HuH-7 (cell line): ENCODE results near the gene DPYSL5.
A peak's percentile ranks its signal among the peaks of the same experiment; 100 is the strongest.

Source experiments
- DNase-seq: peaks from one replicate; pipeline ENCODE4 v3.0.0; 2011; ENCODE audit warnings: low spot score

Gene DPYSL5

DNA sequence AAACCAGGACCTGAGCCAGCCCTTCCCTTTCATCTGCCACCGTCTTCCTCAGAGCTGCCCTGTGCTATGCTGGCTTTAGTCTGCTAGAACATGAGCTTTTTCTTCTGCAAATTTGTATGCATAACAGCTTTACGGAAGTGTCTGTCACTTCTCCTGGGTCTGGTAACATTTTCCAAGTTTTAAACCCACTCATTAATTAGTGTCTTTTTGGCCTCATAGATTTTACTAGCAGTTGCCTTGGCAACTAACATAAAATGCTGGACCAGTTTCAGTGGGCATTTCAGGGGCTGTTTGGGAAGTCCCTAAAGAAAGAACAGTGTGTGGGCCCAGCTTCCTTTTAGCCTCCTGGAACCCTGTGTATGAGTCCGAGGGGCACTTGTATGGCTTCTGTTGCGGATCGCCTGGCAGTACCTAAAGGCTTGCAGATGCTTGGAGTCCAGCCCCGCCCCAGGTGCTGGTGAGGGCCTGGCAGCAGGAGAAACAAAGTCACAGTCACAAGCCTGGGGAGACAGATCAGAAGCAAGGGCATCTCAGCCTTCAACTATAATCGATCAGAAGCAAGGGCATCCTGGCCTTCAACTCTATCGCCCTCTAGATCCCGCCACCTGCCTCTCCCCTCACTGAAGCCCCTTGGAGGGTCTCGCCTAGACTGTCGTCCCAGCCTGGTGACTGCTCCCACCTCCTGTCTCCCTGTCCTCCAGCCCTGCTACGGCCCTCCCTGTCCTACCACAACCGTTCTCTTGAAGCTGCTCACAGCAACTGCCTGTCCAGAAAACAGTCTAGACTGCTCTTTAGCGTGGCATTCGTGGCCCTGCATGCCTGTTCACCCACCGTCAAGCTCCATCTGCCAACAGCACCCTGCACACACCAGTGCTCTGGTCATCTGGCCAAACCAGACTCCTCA, 85.8 kb downstream of the DPYSL5 start:
- DNase-seq, result no peak

DNA sequence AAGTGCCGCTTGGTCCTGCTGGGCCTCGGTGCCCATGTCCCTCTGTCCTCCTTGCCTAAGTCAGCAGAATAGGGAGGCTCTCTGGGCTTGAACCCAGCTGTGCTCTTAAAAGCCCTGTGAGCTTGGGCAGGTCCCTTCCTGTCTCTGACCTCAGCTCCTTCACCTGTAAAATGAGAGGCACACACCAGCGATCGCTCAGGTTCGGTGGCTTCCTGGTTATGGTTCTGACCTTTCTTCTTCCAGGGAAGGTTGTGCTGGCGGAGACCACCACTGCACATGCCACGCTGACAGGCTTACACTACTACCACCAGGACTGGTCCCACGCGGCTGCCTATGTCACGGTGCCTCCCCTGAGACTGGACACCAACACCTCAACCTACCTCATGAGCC, 86.4 kb downstream of the DPYSL5 start:
- no peak for DNase-seq

DNA sequence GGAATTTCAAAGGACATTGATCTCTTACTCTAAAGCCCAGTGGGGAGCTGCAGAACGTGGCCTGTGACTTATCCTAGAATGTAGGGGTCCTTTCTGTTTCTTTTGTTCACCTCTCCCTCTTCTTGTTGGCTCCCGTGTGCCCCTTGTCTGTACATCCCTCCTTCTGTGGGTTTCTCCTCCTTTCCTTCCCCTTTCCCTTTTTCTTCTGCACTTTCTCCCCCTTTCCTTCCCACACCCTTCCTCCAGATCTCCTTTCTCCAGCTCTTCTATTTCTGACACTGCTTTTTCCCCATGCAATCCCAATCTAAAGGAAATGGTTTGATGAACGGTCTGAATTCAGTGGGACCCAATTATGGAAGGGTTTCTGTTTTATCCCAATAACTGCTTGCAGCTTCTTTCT, 87.1 kb downstream of the DPYSL5 start:
- no peak for DNase-seq

DNA sequence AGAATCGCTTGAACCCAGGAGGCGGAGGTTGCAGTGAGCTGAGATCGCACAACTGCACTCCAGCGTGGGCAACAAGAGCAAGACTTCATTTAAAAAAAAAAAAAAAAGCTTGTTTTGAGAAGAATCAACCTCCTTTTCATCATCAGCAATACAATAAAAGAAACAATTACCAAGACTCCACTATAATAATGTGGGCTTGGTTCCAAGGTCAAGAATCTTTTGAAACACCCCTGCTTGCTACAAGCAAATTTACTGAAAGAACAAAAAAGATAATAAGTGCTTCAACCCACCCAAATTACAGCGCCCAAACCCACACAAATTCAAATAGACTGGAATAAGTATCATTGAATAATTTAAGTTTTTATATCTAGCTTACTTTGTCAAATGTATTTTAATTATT, 88.9 kb downstream of the DPYSL5 start:
- DNase-seq, result no peak

DNA sequence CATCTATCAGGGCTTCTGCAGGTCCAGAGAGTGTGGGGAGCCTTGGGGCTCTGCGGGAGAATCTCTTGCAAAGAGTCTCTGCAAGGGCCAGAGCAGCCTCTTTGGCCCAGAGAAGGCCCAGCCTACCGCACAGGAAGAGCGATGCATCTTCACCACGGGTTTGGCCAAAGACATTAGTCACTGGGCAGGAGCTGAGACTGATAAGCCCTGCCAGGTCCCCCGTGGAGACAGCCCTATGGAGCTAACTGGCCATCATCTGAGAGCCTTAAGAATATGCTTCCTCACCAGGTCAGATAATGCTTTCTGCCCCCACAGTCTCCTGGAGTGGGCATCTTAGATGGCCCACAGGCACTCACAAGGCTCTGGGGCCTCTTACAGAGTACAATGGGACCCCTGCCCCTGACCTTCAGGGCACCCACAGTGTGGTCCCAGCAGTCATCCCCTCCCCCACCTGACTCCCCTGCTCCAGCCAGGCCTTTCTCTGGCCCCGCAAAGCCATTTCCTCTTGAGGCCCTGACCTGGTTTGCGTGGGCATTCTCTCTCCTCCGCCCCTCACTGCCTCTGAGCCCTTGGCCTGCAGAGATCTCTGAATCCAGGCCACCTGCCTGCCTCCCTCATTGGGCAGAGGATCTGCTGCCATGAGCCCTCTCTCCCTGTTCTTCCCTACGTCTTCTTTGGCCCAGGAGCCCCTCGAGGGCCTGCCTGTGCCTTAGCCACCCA, 90.6 kb downstream of the DPYSL5 start:
- DNase-seq, result no peak

DNA sequence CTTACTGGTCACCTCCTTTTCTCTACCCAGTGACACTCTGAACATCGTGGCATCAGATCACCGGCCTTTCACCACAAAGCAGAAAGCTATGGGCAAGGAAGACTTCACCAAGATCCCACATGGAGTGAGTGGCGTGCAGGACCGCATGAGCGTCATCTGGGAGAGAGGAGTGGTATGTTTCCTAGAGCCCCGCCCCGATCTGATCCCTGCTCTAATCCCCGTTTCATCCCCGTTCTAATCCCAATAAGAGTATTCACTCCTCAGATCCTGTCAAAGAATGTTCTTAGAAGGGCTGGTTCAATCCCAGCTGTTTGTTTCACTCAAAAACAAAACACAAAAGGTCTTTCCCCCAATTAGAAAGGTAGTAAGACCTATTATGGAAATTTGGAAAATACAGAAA, 92.1 kb downstream of the DPYSL5 start:
- DNase-seq, result no peak

DNA sequence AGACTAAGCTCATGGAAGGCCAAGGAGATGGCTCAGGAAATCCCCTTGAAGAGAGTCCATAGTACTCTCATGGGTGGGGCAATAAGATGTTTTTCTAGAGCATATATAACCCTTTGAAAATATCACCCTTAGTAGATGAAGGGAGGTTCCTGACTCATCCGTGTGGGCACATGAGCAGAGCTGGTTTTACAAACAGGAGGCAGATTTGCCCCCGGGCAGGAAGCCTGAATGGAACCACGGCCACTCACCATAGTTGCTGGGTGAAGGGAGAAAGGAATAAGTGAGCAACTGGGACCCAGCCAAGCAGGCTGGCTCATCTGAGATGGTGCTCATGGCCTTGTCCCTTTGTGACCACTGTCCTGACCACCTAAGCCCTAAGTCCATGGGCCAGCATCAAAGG, 93.6 kb downstream of the DPYSL5 start:
- DNase-seq, result no peak

DNA sequence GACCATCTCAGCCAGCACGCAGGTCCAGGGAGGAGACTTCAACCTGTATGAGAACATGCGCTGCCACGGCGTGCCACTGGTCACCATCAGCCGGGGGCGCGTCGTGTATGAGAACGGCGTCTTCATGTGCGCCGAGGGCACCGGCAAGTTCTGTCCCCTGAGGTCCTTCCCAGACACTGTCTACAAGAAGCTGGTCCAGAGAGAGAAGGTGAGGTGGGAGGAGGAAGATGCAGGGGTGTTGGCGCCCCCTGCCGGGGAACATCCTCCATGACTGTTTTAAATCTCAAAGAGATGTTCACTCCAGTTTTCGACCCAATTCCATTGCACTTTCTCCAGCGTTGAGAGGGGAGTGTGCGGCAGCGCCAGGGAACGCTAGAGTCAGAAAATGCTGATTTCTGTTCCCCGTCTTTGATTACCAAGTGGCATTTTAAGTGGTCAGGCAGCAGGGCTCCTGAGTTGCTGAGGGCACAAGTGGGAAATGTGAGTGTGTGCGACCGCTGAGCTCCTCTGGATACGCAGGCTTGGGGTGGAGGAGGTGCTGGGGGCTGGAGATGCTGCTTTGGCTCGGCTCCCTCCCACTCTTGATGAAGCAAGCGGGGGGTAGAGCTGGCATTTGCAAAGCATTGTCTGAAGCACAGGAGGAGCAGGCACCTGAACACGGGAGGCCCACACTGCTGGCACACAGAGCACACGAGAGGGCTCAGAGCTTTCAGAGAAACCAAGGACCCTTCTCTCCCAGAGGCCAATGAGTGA, 94.8 kb downstream of the DPYSL5 start:
- peak; percentile 85 for DNase-seq

DNA sequence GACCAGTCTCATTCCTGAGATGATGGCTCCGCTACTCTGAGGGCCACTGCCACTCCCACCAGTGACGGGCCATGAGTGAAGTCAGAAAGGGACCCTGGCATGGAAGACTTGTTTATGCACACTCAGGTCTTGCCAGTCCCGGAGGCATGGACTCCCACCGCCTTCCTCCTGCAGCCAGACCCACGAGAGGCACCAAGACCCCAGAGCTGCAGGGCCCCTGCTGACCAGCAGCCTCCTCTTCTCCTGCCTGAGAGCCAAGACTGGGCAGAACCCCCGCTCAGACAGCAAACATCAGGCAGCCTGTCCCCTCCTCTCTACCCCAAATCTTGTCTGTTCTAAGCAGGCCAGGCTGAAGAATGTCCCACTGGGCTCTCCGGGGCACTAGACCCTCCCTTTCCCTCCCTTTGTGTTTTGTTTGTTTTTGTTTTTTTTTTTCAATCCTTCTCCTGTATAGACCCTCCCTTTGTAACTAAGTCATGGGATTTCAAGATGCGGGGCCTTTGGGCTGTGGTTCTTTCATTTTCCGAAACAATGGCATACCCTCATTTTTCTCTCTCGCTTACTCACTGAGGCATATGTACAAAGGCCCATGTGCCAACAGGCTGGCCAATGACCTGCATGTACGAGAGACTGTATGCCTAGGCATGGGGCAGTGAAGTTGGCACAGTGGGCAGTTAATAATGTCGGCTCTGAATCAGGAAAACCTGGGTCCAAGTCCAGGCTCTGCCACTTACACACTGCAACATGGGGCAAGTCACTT, 98.2 kb downstream of the DPYSL5 start:
- no peak for DNase-seq

DNA sequence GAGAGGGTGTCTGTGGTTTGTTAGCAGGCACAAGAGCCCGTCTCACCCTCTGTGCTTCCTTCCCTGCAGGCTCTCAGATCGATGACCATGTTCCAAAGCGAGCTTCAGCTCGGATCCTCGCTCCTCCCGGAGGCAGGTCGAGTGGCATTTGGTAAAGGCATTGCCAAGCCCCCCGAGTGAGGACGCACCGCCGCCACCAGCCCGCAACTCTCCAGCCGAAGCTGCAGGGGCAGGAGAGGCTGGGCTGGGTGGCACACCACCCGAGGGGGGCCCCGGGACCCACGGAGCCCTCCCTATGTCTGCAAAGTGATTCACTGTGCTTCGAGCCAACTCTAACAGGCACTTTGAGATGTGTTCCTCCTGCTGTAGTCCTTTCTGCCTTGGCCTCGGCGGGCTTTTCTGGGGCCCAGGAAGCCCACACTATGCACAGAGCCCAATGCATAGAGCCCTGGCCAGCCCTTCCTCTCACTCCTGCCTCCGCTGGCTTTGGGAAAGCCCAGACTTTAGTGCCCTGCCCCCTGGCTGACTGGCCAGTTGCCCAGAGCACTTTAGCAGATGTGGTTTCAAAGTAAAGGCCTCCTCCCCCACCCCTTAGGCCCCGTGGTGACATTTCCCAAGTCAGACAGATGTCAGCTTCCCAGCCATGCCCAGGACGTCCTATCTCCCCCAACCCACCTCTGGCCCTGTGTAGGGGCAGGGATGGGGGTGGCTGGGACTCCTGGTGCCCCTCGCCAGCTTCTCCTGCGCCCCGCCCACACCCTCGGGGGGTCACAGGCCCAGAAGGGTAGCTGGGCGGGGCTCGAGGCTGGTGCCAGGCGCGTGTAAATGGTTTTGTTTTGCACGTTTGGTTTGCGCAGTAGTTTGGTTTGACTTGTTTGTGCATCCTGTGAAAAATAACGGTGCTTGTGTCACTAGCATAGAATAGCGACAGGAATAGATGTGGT, 99.2 kb downstream of the DPYSL5 start:
- DNase-seq, result no peak

DNA sequence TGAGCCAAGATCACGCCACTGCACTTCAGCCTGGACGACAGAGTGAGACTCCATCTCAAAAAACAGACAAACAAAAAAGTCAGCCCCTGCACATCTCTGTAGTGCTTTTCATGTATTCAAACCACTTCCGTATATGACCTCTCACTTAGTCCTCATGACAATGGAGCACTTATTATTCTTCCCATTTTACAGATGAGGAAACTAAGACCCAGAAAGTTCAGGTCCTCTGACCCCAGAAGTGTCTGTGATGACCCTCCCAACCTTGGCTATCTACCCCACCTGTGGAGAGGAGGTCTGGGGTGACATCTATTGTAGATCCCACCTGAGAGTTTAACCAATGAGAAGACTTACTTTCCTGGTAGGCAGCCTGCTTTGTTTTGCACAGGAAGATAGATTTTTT, 100.9 kb downstream of the DPYSL5 start:
- no peak for DNase-seq

DNA sequence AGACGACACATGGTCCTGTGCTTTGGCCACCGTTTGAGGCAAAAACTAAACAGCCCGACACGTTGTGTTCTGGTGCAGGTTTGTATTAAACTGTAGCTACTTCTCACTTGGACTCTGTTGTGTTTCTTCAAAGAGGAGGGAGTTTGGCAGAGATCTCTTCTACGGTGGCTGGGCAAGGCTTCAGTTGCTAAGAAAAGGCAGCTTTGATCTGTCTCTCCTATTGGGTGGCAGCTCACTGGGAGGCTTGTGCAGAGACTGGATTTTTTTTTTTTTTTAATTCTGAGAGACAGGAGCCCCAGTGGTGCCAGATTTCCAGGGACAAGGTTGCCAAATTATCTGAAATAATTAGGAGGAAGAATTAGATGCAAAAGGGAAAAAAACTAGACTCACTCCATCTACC, 102.3 kb downstream of the DPYSL5 start:
- DNase-seq, result no peak

DNA sequence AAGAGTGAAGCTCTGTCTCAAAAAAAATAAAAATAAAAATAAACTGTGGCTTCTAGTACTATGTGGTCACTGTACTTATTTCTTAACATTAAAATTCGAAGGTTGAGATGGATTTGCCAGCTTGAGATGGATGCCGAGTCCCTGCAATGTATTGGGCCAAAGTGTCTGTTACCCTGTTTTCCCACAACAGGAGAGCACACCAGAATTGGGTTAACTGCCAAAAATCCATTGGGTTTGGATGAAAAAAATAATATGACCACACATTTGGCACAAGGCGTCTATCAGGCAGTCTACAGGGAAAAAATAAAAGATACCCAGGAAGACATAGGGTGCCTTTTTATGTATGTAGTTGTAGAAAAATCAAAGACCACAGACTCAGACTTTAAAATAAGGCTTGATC, 103.3 kb downstream of the DPYSL5 start:
- DNase-seq, result no peak

DNA sequence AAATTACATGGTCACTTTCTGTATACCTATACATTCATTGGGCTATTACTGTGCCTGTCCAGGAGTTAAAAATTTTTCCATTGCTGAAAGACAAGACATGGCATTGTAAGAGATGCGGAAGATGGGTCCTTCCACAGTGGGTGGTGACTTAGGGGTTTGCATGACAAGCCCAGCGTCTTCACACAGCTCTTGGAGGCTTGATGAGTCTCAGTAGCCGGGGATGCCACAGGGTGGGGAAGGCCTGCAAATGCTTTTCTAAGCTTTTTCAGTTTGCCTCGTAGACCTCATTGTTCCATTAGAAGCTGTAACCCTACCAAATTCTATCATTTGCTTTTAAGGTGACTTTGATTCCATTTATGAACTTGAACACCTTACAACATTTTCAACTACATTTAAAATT, 104.4 kb downstream of the DPYSL5 start:
- no peak for DNase-seq

DNA sequence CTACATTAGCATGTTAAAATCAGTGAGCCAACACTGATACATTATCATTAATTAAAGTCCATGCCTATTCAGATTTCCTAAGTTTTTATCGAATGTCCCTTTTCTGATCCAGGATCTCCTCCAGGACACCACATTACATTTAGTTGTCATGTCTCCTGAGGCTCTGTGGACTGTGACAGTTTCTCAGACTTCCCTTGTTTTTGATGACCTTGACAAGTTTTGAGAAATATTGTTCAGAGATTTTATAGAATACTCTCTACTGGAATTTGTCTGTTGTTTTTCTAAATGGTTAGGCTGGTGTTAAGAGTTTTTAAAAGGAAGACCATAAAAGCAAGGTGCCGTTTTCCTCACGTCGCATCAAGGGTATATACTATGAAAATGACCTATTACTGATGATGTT, 106.2 kb downstream of the DPYSL5 start:
- DNase-seq, result no peak

DNA sequence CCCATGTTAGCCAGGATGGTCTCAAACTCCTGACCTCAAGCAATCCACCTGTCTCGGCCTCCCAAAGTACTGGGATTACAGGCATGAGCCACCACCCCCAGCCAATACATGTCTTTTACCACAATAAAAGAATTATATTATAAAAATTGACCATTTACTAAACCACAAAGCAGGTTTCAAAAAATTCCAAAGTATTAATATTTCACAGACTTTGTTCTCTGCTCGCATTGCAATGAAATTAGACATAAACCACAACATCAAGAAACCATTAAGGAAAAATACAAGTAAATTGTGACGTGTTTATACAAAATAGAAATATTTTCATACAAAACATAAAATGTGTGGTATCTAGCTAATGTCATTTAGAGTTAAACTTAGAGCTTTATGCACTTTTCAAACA, 109.1 kb downstream of the DPYSL5 start:
- DNase-seq, result no peak

DNA sequence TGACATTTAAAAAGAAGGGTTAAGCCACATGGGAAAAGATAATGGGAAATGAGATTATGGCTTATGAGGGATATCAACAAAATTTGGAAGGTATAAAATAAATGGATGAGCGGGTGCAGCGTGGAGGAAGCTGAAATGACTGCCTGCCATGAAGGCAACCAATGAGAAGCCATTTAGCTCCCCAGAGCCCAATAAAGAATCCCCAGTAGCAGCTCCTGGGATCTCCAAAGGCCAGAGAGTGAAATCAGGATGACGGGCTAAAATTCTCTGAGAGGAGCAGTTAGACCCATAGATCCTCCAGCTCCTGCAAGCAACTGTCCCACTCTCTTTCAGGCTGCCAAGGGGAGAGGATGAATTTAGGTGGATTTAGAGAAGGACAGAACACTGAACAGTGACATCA, 109.6 kb downstream of the DPYSL5 start:
- no peak for DNase-seq

DNA sequence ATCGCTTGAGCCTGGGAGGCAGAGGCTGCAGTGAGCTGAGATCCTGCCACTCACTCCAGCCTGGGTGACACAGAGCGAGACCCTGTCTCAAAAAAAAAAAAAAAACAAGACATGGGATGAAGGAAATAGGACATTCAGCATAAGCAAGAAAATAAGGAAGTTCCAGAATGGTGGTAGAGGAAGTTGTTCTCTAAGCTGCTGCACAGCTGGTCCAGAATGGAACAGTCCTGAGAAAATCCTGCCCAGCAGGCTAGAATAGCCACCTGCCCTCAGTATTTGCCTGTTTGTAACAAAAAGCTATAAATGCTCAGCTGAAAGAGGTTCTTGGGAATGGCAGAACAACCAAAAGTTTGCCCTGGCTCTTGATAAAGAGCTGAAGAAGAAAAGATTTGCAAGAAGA, 111.4 kb downstream of the DPYSL5 start:
- DNase-seq, result no peak

DNA sequence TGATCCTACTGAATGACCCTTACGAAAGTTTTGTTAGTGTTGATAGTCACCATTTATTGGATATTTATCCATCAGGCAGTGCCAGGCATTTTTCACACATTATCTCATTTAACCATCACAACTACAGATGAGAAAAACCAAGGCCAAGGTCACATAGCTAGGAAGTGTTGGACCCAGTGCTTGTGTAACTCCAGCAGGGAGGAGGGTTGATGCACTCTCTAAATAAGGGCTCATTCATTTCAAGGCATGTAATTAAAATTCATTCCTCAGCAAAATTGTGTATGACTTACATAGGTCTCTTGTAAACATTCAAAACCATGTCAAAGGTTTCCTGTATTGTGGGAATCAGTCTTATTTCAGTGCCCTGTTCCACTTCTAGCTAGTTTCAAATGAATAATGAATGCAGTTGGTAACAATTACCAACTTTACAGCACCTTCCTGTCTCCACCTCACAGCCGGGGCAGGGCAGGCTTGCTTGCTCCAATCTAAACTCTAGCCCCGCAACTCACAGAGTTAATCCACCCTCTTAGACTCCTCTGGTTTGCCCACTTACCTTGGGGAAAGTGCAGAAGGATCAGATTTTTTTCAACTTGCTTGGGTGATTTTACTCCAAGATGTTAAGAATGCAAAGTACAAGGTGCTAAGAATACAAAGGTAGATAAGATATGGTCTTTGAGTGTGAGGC, 116.7 kb downstream of the DPYSL5 start:
- no peak for DNase-seq

DNA sequence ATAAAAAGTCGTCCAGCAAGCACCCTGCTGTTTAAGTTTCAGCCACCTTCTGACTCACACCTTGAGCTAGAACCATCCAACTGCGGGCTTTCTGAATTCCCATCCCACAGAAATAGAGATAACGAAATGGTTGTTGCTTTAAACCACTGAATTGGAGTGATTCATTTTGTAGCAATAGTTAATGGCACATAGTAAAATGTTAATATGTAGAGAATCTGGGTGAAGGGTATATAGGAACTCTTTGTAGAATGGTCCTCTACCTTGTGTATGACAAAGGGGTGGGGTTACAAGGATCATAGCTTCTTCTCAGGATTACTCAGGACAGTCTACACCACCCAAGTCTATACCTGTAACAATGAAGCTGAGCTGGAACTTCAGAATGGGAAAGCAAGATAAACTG, 120.1 kb downstream of the DPYSL5 start:
- DNase-seq, result no peak
